Neuronal stem cell (in vitro differentiated cells): ENCODE data around the gene UMAD1.

ENCODE experiments used
- DNase-seq: peaks from one replicate; pipeline ENCODE4 v3.0.0-alpha.2; 2013; ENCODE audit warnings: low spot score
- H2AFZ ChIP-seq: one replicate; pipeline ENCODE4 v1.6.1; 2013; ENCODE audit warnings: mild to moderate bottlenecking, low read length, inconsistent platforms
- H2AK5ac ChIP-seq: 2 replicates; pipeline ENCODE4 v1.6.1; 2013; ENCODE audit warnings: low read depth, mild to moderate bottlenecking, inconsistent platforms, low read length, moderate library complexity, mixed read lengths
- H2BK120ac ChIP-seq: 2 replicates; pipeline ENCODE4 v1.6.1; 2013; ENCODE audit warnings: low read depth, mild to moderate bottlenecking, inconsistent platforms, low read length, moderate library complexity, mixed read lengths
- H2BK12ac ChIP-seq: one replicate; pipeline ENCODE4 v1.6.1; 2013; ENCODE audit warnings: low read length, inconsistent platforms
- H2BK15ac ChIP-seq: 2 replicates; pipeline ENCODE4 v1.6.1; 2013; ENCODE audit warnings: mild to moderate bottlenecking, low read length, inconsistent platforms, mixed read lengths
- H2BK5ac ChIP-seq: one replicate; pipeline ENCODE4 v1.6.1; 2013; ENCODE audit warnings: inconsistent platforms, mild to moderate bottlenecking, low read length, moderate library complexity
- H3K14ac ChIP-seq: one replicate; pipeline ENCODE4 v1.6.1; 2013; ENCODE audit warnings: low read length, inconsistent platforms
- H3K18ac ChIP-seq: 2 replicates; pipeline ENCODE4 v1.6.1; 2013; ENCODE audit warnings: low read length, inconsistent platforms
- H3K23ac ChIP-seq: 2 replicates; pipeline ENCODE4 v1.6.1; 2013; ENCODE audit warnings: low read depth, mild to moderate bottlenecking, mixed read lengths, low read length, inconsistent platforms; ENCODE audit not compliant: poor library complexity
- H3K27ac ChIP-seq: replicated peaks from 3 replicates; pipeline ENCODE4 v1.5.1; 2013; ENCODE audit warnings: low read length, inconsistent platforms
- H3K27me3 ChIP-seq, 3 experiments: 2 replicates each; pipeline ENCODE4 v1.6.1; 2013; ENCODE audit warnings: low read length in 3 of 3, mild to moderate bottlenecking in 2 of 3, inconsistent platforms in 1 of 3, low read depth in 1 of 3, mixed read lengths in 1 of 3, moderate library complexity in 1 of 3; ENCODE audit not compliant: control insufficient read depth in 3 of 3, insufficient read depth in 3 of 3
- H3K36me3 ChIP-seq, 2 donors: replicated peaks in 1 of 2; 2 replicates each; pipeline ENCODE4 v1.6.1; 2013; ENCODE audit warnings: low read length in 2 of 2; ENCODE audit not compliant: control insufficient read depth in 2 of 2, insufficient read depth in 2 of 2
- H3K4ac ChIP-seq: 2 replicates; pipeline ENCODE4 v1.6.1; 2013; ENCODE audit warnings: inconsistent platforms, mild to moderate bottlenecking, low read length, moderate library complexity
- H3K4me1 ChIP-seq, 2 donors: 1 replicate in 1 of 2; 2 replicates in 1 of 2; pipeline ENCODE4 v1.6.1; 2013; ENCODE audit warnings: low read length in 2 of 2, low read depth in 1 of 2; ENCODE audit not compliant: control insufficient read depth in 2 of 2, insufficient read depth in 1 of 2
- H3K4me2 ChIP-seq: one replicate; pipeline ENCODE4 v1.6.1; 2013; ENCODE audit warnings: mild to moderate bottlenecking, low read length, inconsistent platforms; ENCODE audit not compliant: insufficient read depth, poor library complexity, severe bottlenecking
- H3K4me3 ChIP-seq, 2 donors: 2 replicates each; pipeline ENCODE4 v1.5.1; 2013; ENCODE audit warnings: low read length in 2 of 2, mild to moderate bottlenecking in 2 of 2, inconsistent platforms in 1 of 2, moderate library complexity in 1 of 2
- H3K79me1 ChIP-seq: one replicate; pipeline ENCODE4 v1.6.1; 2013; ENCODE audit warnings: low read depth, mild to moderate bottlenecking, inconsistent platforms, low read length, moderate library complexity
- H3K9ac ChIP-seq: one replicate; pipeline ENCODE4 v1.6.1; 2013; ENCODE audit warnings: mild to moderate bottlenecking, low read depth, low read length, inconsistent platforms; ENCODE audit not compliant: poor library complexity
- H3K9me3 ChIP-seq, 2 donors: replicated peaks in 1 of 2; 2 replicates each; pipeline versions ENCODE3 to v1.6.1; 2013; ENCODE audit warnings: low read length in 2 of 2, mild to moderate bottlenecking in 2 of 2, inconsistent platforms in 1 of 2, low read depth in 1 of 2, mixed read lengths in 1 of 2, moderate library complexity in 1 of 2; ENCODE audit not compliant: control insufficient read depth in 2 of 2, insufficient read depth in 1 of 2
- H4K8ac ChIP-seq: one replicate; pipeline ENCODE4 v1.6.1; 2013; ENCODE audit warnings: low read depth, mild to moderate bottlenecking, inconsistent platforms, low read length, moderate library complexity
- H4K91ac ChIP-seq: one replicate; pipeline ENCODE4 v1.6.1; 2013; ENCODE audit warnings: low read length, low read depth, mild to moderate bottlenecking, inconsistent platforms; ENCODE audit not compliant: poor library complexity
- WGBS, 2 donors: extraction: QIAGEN DNeasy Blood & Tissue Kit; methylation state at CpG; one replicate each; pipeline ENCODE4 v1.1.7; 2013; ENCODE audit warnings: missing lambda C conversion rate in 2 of 2, mixed read lengths in 1 of 2; ENCODE audit not compliant: insufficient read length in 2 of 2, insufficient replicate concordance in 1 of 2; ENCODE audit errors: extremely low coverage in 2 of 2; 5-methylcytosine and 5-hydroxymethylcytosine counted together

The UMAD1 gene

DNA sequence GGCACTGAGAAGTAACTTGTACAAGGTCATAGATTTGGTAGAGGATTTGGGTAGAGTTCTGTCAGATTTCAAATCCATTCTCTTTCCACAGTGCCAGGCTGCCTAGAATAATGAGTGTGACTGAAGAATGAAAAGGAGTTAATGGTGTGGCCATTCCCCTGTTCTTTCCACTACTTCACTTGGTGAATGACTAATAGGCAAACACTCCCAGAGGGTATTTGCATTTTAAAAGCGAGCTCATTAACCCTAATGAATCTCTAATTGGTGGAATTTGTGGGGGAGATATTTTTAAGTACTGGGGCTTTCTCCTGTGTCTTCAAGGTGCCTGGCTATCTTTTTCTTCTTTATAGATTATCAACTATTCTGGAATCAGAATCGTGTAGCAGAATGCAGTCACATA lies 152.7 kb downstream of the UMAD1 start:
- Histone ChIP-seq H2BK120ac (no peak overlapping the region), H3K4ac (no peak overlapping the region), H2BK15ac (no peak overlapping the region), H3K9ac (no peak overlapping the region), H3K4me1 (no peaks in the 10 kb centered on the region), H4K91ac (no peak overlapping the region), H3K14ac (no peak overlapping the region), H3K79me1 (no peaks in the 10 kb centered on the region), H3K36me3 (no peaks in the 10 kb centered on the region), H3K27me3 (no peaks in the 10 kb centered on the region), H2BK12ac (no peak overlapping the region), H2AFZ (no peak overlapping the region), H4K8ac (no peak overlapping the region), H3K23ac (no peak overlapping the region), H3K4me3 (no peak overlapping the region), H3K9me3 (no peaks in the 10 kb centered on the region), H2AK5ac (no peak overlapping the region), H2BK5ac (no peak overlapping the region), H3K18ac (no peak overlapping the region), H3K4me2 (no peak overlapping the region), H3K27ac (no peak overlapping the region)
- DNase-seq: no peak
- whole genome bisulfite sequencing, 2 donors: no CpG with 5 or more reads among the region's 2 CpGs

DNA sequence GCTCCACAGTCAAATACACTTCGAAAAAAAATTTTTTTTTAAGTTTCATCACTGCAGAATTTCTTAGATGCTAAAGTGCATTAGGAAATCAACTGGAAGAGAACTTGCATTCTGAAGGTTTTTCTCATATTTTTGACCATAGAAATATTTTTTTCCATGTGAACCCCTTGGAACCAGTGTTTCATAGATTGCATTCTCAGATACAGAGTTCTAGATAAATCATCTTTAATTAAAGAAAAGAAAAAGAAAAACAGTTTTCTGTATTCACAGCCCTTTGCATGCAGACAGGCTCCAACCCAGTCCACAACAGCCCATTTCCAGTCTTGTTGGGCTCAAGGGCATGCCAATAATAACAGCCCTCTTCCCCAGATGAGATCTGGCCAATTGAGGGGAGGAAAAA lies 153.4 kb downstream of the UMAD1 start:
- Histone ChIP-seq H3K4me2 (no peak overlapping the region), H3K9me3 (no peaks in the 10 kb centered on the region), H4K8ac (no peak overlapping the region), H3K23ac (no peak overlapping the region), H2BK12ac (no peak overlapping the region), H3K14ac (no peak overlapping the region), H2AFZ (no peak overlapping the region), H2BK5ac (no peak overlapping the region), H3K9ac (no peak overlapping the region), H3K27ac (no peak overlapping the region), H4K91ac (no peak overlapping the region), H3K4me1 (no peaks in the 10 kb centered on the region), H2AK5ac (no peak overlapping the region), H2BK15ac (no peak overlapping the region), H3K79me1 (no peaks in the 10 kb centered on the region), H3K4me3 (no peak overlapping the region), H3K27me3 (no peaks in the 10 kb centered on the region), H2BK120ac (no peak overlapping the region), H3K4ac (no peak overlapping the region), H3K18ac (no peak overlapping the region), H3K36me3 (no peaks in the 10 kb centered on the region)
- WGBS, 2 donors: no CpG with 5 or more reads among the region's 1 CpG
- no peak for DNase-seq

- DNase-seq: no peak
- WGBS, 2 donors: no CpG with 5 or more reads among the region's 2 CpGs
Observed at GRCh38 chr7:7795203-7795602, 154.7 kb downstream of the UMAD1 start.

DNA sequence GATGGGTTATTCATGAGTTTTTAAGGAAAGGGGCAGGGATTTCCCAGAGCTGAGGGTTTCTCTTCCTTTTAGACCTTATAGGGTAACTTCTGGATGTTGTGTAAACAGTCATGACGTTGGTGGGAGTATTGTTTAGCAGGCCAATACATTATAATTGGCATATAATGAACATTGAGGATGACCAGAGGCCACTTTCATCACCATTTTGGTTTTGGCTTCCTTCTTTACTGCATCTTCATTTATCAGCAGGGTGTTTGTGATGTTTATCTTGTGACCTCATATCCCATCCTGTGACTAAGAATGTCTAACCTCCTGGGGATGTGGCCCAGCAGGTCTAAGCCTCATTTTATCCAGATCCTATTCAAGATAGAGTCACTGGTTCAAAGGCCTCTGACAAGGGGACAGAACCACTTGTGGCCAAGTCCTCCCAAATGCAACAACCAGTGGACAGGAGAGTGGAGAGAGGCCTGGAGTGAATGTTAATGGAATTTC lies 155.1 kb downstream of the UMAD1 start:
- Histone ChIP-seq H2BK12ac (no peak overlapping the region), H3K4me1 (no peaks in the 10 kb centered on the region), H3K79me1 (no peaks in the 10 kb centered on the region), H4K91ac (no peak overlapping the region), H3K23ac (no peak overlapping the region), H3K14ac (no peak overlapping the region), H2BK5ac (no peak overlapping the region), H3K4me2 (no peak overlapping the region), H3K27ac (no peak overlapping the region), H3K4me3 (no peak overlapping the region), H3K4ac (no peak overlapping the region), H4K8ac (no peak overlapping the region), H2AK5ac (no peak overlapping the region), H2AFZ (no peak overlapping the region), H3K18ac (no peak overlapping the region), H2BK15ac (no peak overlapping the region), H3K9me3 (no peaks in the 10 kb centered on the region), H3K9ac (no peak overlapping the region), H3K27me3 (no peaks in the 10 kb centered on the region), H2BK120ac (no peak overlapping the region), H3K36me3 (no peaks in the 10 kb centered on the region)
- no peak for DNase-seq
- WGBS, 2 donors: no CpG with 5 or more reads among the region's 1 CpG

More at GRCh38 chr7:7795203-7795602, 154.7 kb downstream of the UMAD1 start:
- H4K91ac ChIP-seq: no peak overlapping the region
- no peak overlapping the region for H3K18ac ChIP-seq
- H3K79me1 ChIP-seq: no peaks in the 10 kb centered on the region
- no peak overlapping the region for H2BK120ac ChIP-seq
- no peaks in the 10 kb centered on the region for H3K27me3 ChIP-seq
- H3K9ac ChIP-seq: no peak overlapping the region
- no peak overlapping the region for H2AFZ ChIP-seq
- H2AK5ac ChIP-seq: no peak overlapping the region
- no peak overlapping the region for H3K4ac ChIP-seq
- H2BK15ac ChIP-seq: no peak overlapping the region
- H3K14ac ChIP-seq: no peak overlapping the region
- H2BK12ac ChIP-seq: no peak overlapping the region
- no peak overlapping the region for H3K4me3 ChIP-seq
- H3K9me3 ChIP-seq: no peaks in the 10 kb centered on the region
- no peak overlapping the region for H3K4me2 ChIP-seq
- no peaks in the 10 kb centered on the region for H3K4me1 ChIP-seq
- H4K8ac ChIP-seq: no peak overlapping the region
- H3K27ac ChIP-seq: no peak overlapping the region
- no peaks in the 10 kb centered on the region for H3K36me3 ChIP-seq
- H2BK5ac ChIP-seq: no peak overlapping the region
- no peak overlapping the region for H3K23ac ChIP-seq
